ENCODE measurements around the gene SOD2. TPM values are rescaled to one million over a fixed set of nuclear protein-coding genes. Genes with fewer than 3 reads are reported as not detected.

SOD2 gene
- total and polyA plus RNA-seq, 2 of the 13 experiments (the other 11 are each of a cell fraction or from before 2014, with no cell fraction given) = 304 to 309 TPM

DNA sequence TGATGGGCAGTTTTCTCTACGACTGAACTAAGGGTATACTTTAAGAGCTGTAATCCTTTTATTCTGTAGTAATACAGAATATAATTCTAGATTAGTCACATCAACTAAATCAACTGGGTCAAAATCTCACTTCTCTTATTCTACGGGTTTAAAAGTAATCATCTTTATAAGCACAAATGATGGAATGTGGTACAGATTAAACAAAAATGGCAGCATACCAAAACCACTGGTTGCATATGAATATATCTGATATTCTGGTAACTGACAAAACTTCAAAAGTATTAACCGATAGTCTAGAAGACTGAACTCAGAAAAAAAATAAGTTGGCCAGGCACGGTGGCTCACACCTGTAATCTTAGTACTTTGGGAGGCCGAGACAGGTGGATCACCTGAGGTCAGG is 7.0 kb downstream of the SOD2 start:
- H3K4me3 ChIP-seq (replicated peaks in 1 of 3; ENCODE audit: insufficient read depth in 1 of 3, low read depth in 2 of 3, low read length in 3 of 3) = no peak overlapping the region
- DNase-seq (ENCODE audit: low spot score) (no peak), FAIRE-seq (no peak), ATAC-seq (no peak)
- intact Hi-C loops (cut with micrococcal nuclease; ENCODE audit: unreplicated experiment) = no loop called here
- POLR2A ChIA-PET = interaction anchor here (1.4 kb wide), 2 partner anchors 8 to 104 kb away, joined by 3 read pairs; partner anchors contain the start of gene TCP1
- CTCF ChIA-PET (ENCODE audit: low intra/inter-chr PET ratio, low total read pairs) = no interaction called here
- 74% methylated on average over 5 of the region's 5 CpGs for WGBS (ENCODE audit: low lambda C conversion rate)
- peaks cover 62% of the 10 kb centered on the region for H3K4me1 ChIP-seq (ENCODE audit: insufficient read depth, low read length)
- peaks cover 24 to 78% of the 10 kb centered on the region in 2 experiments for H3K36me3 ChIP-seq (replicated peaks in 1 of 2; ENCODE audit: control insufficient read depth in 1 of 2, insufficient read depth in 2 of 2, low read length in 2 of 2)
- peaks cover 63% of the 10 kb centered on the region for H3K79me2 ChIP-seq (ENCODE audit: insufficient read depth, low read length)
- no peak overlapping the region for H2AFZ ChIP-seq (ENCODE audit: low read length)
- BruUV-seq (replicated peaks) = no TSS peak
- peaks cover 16% of the 10 kb centered on the region for H4K20me1 ChIP-seq (ENCODE audit: insufficient read depth, low read length)
- in situ Hi-C loops (cut with HindIII; ENCODE audit: extremely low pct_ligation_motif_present, low pct_unique_long_range_greater_than_20kb) = no loop called here
- no peak overlapping the region for H3K27ac ChIP-seq (ENCODE audit: extremely low read length, insufficient read depth, low read length)
- H3K9me3 ChIP-seq (ENCODE audit: low read length) = no peaks in the 10 kb centered on the region
- H3K4me2 ChIP-seq (ENCODE audit: low read depth, low read length) = no peak overlapping the region
- TF ChIP-seq, protein P1, sequence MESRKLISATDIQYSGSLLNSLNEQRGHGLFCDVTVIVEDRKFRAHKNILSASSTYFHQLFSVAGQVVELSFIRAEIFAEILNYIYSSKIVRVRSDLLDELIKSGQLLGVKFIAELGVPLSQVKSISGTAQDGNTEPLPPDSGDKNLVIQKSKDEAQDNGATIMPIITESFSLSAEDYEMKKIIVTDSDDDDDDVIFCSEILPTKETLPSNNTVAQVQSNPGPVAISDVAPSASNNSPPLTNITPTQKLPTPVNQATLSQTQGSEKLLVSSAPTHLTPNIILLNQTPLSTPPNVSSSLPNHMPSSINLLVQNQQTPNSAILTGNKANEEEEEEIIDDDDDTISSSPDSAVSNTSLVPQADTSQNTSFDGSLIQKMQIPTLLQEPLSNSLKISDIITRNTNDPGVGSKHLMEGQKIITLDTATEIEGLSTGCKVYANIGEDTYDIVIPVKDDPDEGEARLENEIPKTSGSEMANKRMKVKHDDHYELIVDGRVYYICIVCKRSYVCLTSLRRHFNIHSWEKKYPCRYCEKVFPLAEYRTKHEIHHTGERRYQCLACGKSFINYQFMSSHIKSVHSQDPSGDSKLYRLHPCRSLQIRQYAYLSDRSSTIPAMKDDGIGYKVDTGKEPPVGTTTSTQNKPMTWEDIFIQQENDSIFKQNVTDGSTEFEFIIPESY (CRISPR knock-in tag; IDR thresholded peaks at IDR 0.05) = no peak
- TF ChIP-seq ZNF138 (CRISPR knock-in tag; IDR thresholded peaks at IDR 0.05; ENCODE audit: low read depth) (no peak), ZNF615 (CRISPR knock-in tag; IDR thresholded peaks at IDR 0.05; ENCODE audit: borderline replicate concordance) (no peak), ZNF792 (CRISPR knock-in tag; IDR thresholded peaks at IDR 0.05) (no peak), ZSCAN22 (CRISPR knock-in tag; IDR thresholded peaks at IDR 0.05) (no peak), DPF2 (CRISPR knock-in tag; IDR thresholded peaks at IDR 0.05; ENCODE audit: borderline replicate concordance, low read depth) (no peak), GATAD2A (CRISPR knock-in tag; IDR thresholded peaks at IDR 0.05) (no peak), ZNF563 (CRISPR knock-in tag; IDR thresholded peaks at IDR 0.05) (no peak), SETDB1 (CRISPR knock-in tag; IDR thresholded peaks at IDR 0.05; ENCODE audit: borderline replicate concordance) (no peak), ZNF496 (CRISPR knock-in tag; IDR thresholded peaks at IDR 0.05; ENCODE audit: insufficient replicate concordance) (no peak), REL (CRISPR knock-in tag; conservative IDR thresholded peaks at IDR 0.05) (no peak), ATM (IDR thresholded peaks at IDR 0.05; ENCODE audit: borderline replicate concordance) (no peak), DMAP1 (CRISPR knock-in tag; IDR thresholded peaks at IDR 0.05) (no peak), MYNN (CRISPR knock-in tag; IDR thresholded peaks at IDR 0.05; ENCODE audit: low read depth) (no peak), ZNF614 (CRISPR knock-in tag; IDR thresholded peaks at IDR 0.05; ENCODE audit: borderline replicate concordance) (no peak), RBM22 (optimal IDR thresholded peaks at IDR 0.05; ENCODE audit: low read length) (no peak), SALL1 (CRISPR knock-in tag; IDR thresholded peaks at IDR 0.05) (no peak), PPARG (CRISPR knock-in tag; conservative IDR thresholded peaks at IDR 0.05) (no peak)
- H3K9ac ChIP-seq (ENCODE audit: insufficient read depth, low read depth, low read length) = no peak overlapping the region
- H3K27me3 ChIP-seq (ENCODE audit: control insufficient read depth in 1 of 2, insufficient read depth in 2 of 2, low read length in 2 of 2) = no peaks in the 10 kb centered on the region
